CD8-positive, alpha-beta memory T cell (primary cell): ENCODE measurements around the gene DDAH1. TPM values are rescaled to one million over a fixed set of nuclear protein-coding genes. Genes with fewer than 3 reads are reported as not detected.

Experiments used
- CTCF ChIA-PET: fragments of 350-600 bp; sonication (Branson Sonifier 250); formaldehyde crosslinking; loops from one replicate; lab custom pipeline; 2021; ENCODE audit warnings: antibody characterized with exemption; lab: Charles Lee
- POLR2A ChIA-PET: fragments of 350-600 bp; sonication (Branson Sonifier 250); formaldehyde crosslinking; loops from one replicate; lab custom pipeline; 2021; ENCODE audit warnings: antibody characterized with exemption; lab: Charles Lee
- DNase-seq, 5 donors: peaks; one replicate each; pipeline versions ENCODE4 v3.0.0 to v3.0.0-alpha.2; 2020 to 2022; ENCODE audit warnings: mixed read lengths in 1 of 5
- H3K27ac ChIP-seq: one replicate; pipeline ENCODE4 v1.7.0; 2013; ENCODE audit warnings: low read depth, mild to moderate bottlenecking, low read length, moderate library complexity
- H3K27me3 ChIP-seq: 2 replicates; pipeline ENCODE4 v1.7.0; 2013; ENCODE audit warnings: low read length, mild to moderate bottlenecking; ENCODE audit not compliant: insufficient read depth, poor library complexity, severe bottlenecking
- H3K36me3 ChIP-seq: 2 replicates; pipeline ENCODE4 v1.7.0; 2013; ENCODE audit warnings: mild to moderate bottlenecking, low read length, moderate library complexity; ENCODE audit not compliant: insufficient read depth
- H3K4me1 ChIP-seq: 2 replicates; pipeline ENCODE4 v1.7.0; 2013; ENCODE audit warnings: mild to moderate bottlenecking, low read length, moderate library complexity; ENCODE audit not compliant: insufficient read depth
- H3K4me3 ChIP-seq: 2 replicates; pipeline ENCODE4 v1.7.0; 2013; ENCODE audit warnings: mild to moderate bottlenecking, low read length
- H3K9me3 ChIP-seq: 2 replicates; pipeline ENCODE4 v1.7.0; 2013; ENCODE audit warnings: mild to moderate bottlenecking, low read length
- H3K27ac Mint-ChIP-seq, 8 donors: one replicate each; pipeline ENCODE4 v1.8.0; 2020 to 2021; ENCODE audit warnings: mixed read lengths in 8 of 8, mild to moderate bottlenecking in 6 of 8, inconsistent platforms in 3 of 8, moderate library complexity in 3 of 8
- H3K27me3 Mint-ChIP-seq, 2 donors: one replicate each; pipeline ENCODE4 v1.8.0; 2020 to 2021; ENCODE audit warnings: mixed read lengths in 2 of 2, mild to moderate bottlenecking in 1 of 2, moderate library complexity in 1 of 2
- H3K36me3 Mint-ChIP-seq, 3 donors: one replicate each; pipeline ENCODE4 v1.8.0; 2020 to 2021; ENCODE audit warnings: mixed read lengths in 3 of 3, inconsistent platforms in 1 of 3, mild to moderate bottlenecking in 1 of 3
- H3K4me1 Mint-ChIP-seq, 3 donors: one replicate each; pipeline ENCODE4 v1.8.0; 2020 to 2021; ENCODE audit warnings: mixed read lengths in 3 of 3, inconsistent platforms in 1 of 3, mild to moderate bottlenecking in 1 of 3
- H3K4me3 Mint-ChIP-seq, 7 donors: one replicate each; pipeline ENCODE4 v1.8.0; 2020 to 2021; ENCODE audit warnings: mixed read lengths in 7 of 7, mild to moderate bottlenecking in 6 of 7, moderate library complexity in 4 of 7, inconsistent platforms in 2 of 7
- H3K9me3 Mint-ChIP-seq, 5 donors: one replicate each; pipeline ENCODE4 v1.8.0; 2020 to 2022; ENCODE audit warnings: mixed read lengths in 5 of 5, mild to moderate bottlenecking in 3 of 5, moderate library complexity in 2 of 5, inconsistent platforms in 1 of 5
- polyA plus RNA-seq: library from polyadenylated mRNA; unstranded; fragments of 300-500 nt; fragmentation: Illumina TruSeq; gene quantifications from one replicate; pipeline ENCODE4 v1.2.3, GENCODE V29; 2021
- total RNA-seq, 2 experiments: library from RNA; stranded (reverse); gene quantifications; one replicate each; pipeline ENCODE4 v1.2.3, GENCODE V29; 2021

The DDAH1 gene
- total and polyA plus RNA-seq, 3 experiments from 2014 or later, result not detected

DNA sequence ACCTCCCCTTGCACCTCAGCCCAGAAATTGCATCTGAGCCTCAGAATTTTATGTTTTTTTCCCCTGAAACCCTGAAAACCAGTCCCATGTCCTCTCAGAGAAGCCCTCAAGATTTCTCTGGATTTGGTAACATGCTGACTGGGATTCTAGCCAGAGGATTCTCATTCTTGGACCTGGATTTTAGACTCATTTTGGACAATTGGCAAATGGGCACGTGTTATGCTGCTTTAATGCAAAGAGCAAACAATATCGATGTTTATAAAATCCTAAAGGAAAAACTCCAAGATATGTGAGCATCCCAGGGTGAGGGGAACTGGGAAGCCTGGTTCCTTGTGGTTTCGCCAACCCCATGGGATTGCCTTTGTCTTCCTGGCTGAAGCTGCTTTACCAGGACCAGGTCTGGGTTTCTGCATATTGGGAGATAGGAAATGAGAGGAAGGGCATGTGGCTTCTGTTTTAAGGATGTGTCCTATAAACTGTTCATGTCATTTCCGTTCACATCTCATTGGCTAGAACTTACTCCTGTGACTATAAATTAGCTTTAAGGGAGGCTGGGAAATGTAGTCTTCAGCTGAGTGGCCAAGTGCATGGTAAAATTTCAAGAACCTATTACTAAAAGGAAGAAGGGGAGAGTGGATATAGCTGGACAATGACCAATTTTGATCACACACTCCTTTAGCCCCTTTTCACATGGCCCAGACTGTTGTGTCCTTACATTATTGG, 161.4 kb downstream of the DDAH1 start:
- H3K4me1 ChIP-seq, result peaks cover 7% of the 10 kb centered on the region
- ChIA-PET CTCF (no interaction called here), POLR2A (no interaction called here)
- no peak overlapping the region for H3K4me3 ChIP-seq
- H3K27ac ChIP-seq, result no peak overlapping the region
- Mint-ChIP-seq H3K27ac (no peak overlapping the region), H3K4me1 (peaks cover 13 to 15% (median 15%) of the 10 kb centered on the region in 3 donors), H3K9me3 (no peaks in the 10 kb centered on the region), H3K27me3 (peaks cover 2 to 19% of the 10 kb centered on the region in 2 donors), H3K36me3 (peaks cover 0 to 1% (median 0%) of the 10 kb centered on the region in 3 donors), H3K4me3 (no peak overlapping the region)
- DNase-seq, result no peak
- no peaks in the 10 kb centered on the region for H3K9me3 ChIP-seq
- no peaks in the 10 kb centered on the region for H3K36me3 ChIP-seq
- H3K27me3 ChIP-seq, result peaks cover 6% of the 10 kb centered on the region

DNA sequence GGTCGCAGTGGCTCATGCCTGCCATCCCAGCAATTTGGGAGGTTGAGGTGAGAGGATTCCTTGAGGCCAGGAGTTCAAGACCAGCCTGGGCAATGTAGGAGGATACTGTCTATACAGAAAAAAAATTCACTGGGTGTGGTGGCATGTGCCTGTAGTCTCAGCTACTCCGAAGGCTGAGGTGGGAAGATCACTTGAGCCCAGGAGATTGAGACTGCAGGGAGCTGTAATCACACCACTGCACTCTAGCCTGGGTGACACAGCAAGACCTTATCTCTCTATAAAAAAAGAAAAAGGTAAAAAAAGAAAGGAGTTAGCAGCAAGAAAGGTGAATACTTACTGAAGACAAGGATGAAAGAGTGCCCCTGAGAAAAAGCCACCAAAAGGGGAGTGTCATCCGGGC, 164.8 kb downstream of the DDAH1 start:
- H3K4me1 ChIP-seq, result peaks cover 19% of the 10 kb centered on the region
- Mint-ChIP-seq H3K4me3 (no peak overlapping the region), H3K9me3 (no peaks in the 10 kb centered on the region), H3K4me1 (peaks cover 27 to 29% (median 28%) of the 10 kb centered on the region in 3 donors), H3K27ac (no peak overlapping the region), H3K27me3 (peaks cover 6 to 19% of the 10 kb centered on the region in 2 donors), H3K36me3 (peaks cover 0 to 1% (median 0%) of the 10 kb centered on the region in 3 donors)
- ChIA-PET CTCF (no interaction called here), POLR2A (no interaction called here)
- DNase-seq, result no peak
- H3K36me3 ChIP-seq, result no peaks in the 10 kb centered on the region
- peaks cover 6% of the 10 kb centered on the region for H3K27me3 ChIP-seq
- H3K9me3 ChIP-seq, result no peaks in the 10 kb centered on the region
- no peak overlapping the region for H3K4me3 ChIP-seq
- no peak overlapping the region for H3K27ac ChIP-seq

DNA sequence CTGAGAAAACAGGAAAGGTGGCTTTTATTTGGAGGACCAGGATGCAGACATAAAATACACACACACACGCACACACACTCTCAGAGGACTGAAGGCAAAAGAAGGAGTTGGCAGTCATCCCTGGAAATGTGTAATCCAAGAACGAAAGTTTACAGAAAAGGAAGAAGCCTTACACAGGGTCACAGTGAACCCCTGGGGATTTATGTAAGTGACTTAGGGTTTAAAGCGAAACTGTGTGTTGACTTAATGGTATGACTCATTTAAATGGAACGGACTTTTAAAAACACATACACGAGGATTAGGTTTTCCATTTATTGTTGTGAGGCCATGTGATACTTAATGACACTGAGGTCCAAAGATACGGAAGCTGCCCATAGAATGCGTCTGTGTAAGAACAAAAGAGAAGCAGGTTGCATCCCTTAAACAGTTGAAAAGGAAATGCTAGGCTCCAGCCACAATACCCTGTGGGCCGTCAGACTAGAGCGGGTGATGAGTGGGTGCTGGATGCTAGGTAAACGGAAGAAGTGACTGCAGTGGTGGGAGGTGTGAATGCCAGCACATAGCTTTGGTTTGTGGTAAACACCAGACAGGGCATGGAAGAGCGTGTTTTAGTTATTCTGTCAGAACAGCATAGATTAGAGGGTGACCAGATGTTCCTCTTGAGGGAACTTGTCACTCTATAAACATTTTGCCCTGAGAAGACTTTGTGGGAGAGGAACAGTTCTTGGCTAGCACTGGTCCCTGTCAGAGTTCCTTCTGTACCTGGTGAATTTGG, 166.9 kb downstream of the DDAH1 start:
- no peaks in the 10 kb centered on the region for H3K9me3 Mint-ChIP-seq
- Histone ChIP-seq H3K9me3 (no peaks in the 10 kb centered on the region), H3K27ac (no peak overlapping the region)

DNA sequence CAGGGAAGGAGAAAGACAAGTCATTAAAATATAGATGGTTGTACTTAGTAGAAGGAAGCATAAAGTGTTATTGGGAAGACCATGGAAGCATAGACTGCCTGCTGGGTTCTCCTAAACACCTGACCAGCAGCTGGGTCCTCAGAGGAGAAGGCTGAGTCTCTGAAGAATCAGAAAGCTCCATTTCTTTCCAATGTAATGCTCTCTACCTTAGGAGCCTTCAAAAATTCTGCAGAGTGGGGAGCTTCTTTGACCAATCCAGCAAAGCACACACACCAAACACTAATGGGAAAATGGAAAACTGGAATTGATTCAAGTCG, 167.5 kb downstream of the DDAH1 start:
- H3K27ac ChIP-seq, result no peak overlapping the region
- peaks cover 4 to 16% of the 10 kb centered on the region in 2 donors for H3K27me3 Mint-ChIP-seq
- POLR2A ChIA-PET, result interaction anchor here (1.7 kb wide), 1 partner anchor 21 kb away, joined by 13 read pairs; the partner anchor contains the start of gene BCL10

More for the DNA sequence above, 166.9 kb downstream of the DDAH1 start:
- DNase-seq, result peak; percentile 10 to 83 (median 57)
- Mint-ChIP-seq H3K4me3 (peak overlapping the region; percentile 13 to 80 (median 70)), H3K27me3 (peaks cover 6 to 16% of the 10 kb centered on the region in 2 donors), H3K27ac (peak overlapping the region in 7 of 8 donors; percentile 30 to 88 (median 77)), H3K4me1 (peaks cover 27 to 29% (median 28%) of the 10 kb centered on the region in 3 donors), H3K36me3 (peaks cover 0 to 1% (median 0%) of the 10 kb centered on the region in 3 donors)
- no peaks in the 10 kb centered on the region for H3K36me3 ChIP-seq
- CTCF ChIA-PET, result interaction anchor here (1.0 to 1.9 kb wide), 5 partner anchors 10 to 353 kb away, joined by 3 to 8 read pairs (median 4); partner anchors contain the start of gene C1orf52
- no peak overlapping the region for H3K4me3 ChIP-seq
- H3K4me1 ChIP-seq, result peaks cover 19% of the 10 kb centered on the region
- H3K27me3 ChIP-seq, result peaks cover 6% of the 10 kb centered on the region
- POLR2A ChIA-PET, result interaction anchor here (1.7 kb wide), 1 partner anchor 22 kb away, joined by 13 read pairs; the partner anchor contains the start of gene BCL10

DNA sequence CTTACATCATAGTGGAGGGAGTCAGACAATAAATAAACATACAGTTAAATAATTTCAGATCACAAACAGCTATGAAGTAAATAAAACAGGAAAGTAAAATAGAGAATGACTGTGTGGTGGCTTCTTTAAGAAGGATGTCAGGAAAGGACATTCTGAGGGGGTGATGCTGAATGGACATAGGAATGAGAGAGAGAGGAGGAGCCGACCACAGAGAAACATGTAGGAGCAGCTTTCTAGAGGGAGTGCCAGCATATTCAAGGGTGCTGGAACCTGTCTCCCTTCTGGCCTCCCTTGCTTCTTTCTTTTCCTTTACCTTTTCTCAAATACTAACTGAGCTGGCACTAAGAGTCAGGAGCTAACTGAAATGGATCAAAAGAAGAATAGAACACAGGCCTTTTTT, 168.0 kb downstream of the DDAH1 start:
- CTCF ChIA-PET, result interaction anchor here (1.0 to 1.9 kb wide), 6 partner anchors 11 to 352 kb away, joined by 3 to 8 read pairs (median 4); partner anchors contain the start of gene C1orf52
- Mint-ChIP-seq H3K27me3 (peaks cover 4 to 14% of the 10 kb centered on the region in 2 donors), H3K36me3 (no peaks in the 10 kb centered on the region), H3K27ac (peak overlapping the region in 5 of 8 donors; percentile 0 to 85 (median 77)), H3K9me3 (no peaks in the 10 kb centered on the region), H3K4me3 (peak overlapping the region in 5 of 7 donors; percentile 1 to 80 (median 7)), H3K4me1 (peaks cover 27 to 29% (median 28%) of the 10 kb centered on the region in 3 donors)
- Histone ChIP-seq H3K27ac (no peak overlapping the region), H3K36me3 (no peaks in the 10 kb centered on the region), H3K4me1 (peaks cover 19% of the 10 kb centered on the region), H3K27me3 (peaks cover 6% of the 10 kb centered on the region), H3K4me3 (no peak overlapping the region), H3K9me3 (no peaks in the 10 kb centered on the region)
- POLR2A ChIA-PET, result interaction anchor here (1.7 kb wide), 1 partner anchor 21 kb away, joined by 13 read pairs; the partner anchor contains the start of gene BCL10
- no peak for DNase-seq

More for the DNA sequence above, 167.5 kb downstream of the DDAH1 start:
- peak overlapping the region; percentile 27 to 88 (median 72) for H3K27ac Mint-ChIP-seq
- Histone ChIP-seq H3K27me3 (peaks cover 6% of the 10 kb centered on the region), H3K9me3 (no peaks in the 10 kb centered on the region), H3K36me3 (no peaks in the 10 kb centered on the region), H3K4me1 (peaks cover 19% of the 10 kb centered on the region), H3K4me3 (no peak overlapping the region)
- no peak for DNase-seq
- peak overlapping the region in 6 of 7 donors; percentile 7 to 80 (median 72) for H3K4me3 Mint-ChIP-seq
- H3K9me3 Mint-ChIP-seq, result no peaks in the 10 kb centered on the region
- peaks cover 27 to 29% (median 28%) of the 10 kb centered on the region in 3 donors for H3K4me1 Mint-ChIP-seq
- CTCF ChIA-PET, result interaction anchor here (1.0 to 1.9 kb wide), 6 partner anchors 10 to 353 kb away, joined by 3 to 8 read pairs (median 4); partner anchors contain the start of gene C1orf52
- H3K36me3 Mint-ChIP-seq, result no peaks in the 10 kb centered on the region

DNA sequence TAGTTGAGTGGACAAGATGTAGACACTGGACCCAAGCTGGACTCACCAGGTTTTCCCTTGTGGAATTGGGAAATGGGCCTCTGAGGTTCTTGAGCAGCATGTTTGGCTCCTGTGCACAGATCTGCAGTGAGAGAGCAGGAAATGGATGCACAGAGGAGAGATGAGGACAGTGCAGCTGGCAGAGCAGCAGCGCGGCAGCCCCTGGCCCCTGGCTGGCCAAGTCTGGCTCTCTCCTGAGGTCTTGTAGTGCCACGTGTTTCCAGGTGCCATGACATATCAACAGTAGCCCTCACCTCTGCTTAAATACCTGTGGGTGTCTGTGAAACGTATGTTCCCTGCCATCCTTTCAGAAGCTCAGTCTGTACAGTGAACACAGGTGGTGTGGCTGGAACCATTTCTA, 169.3 kb downstream of the DDAH1 start:
- Mint-ChIP-seq H3K27me3 (peaks cover 6 to 9% of the 10 kb centered on the region in 2 donors), H3K27ac (no peak overlapping the region), H3K36me3 (no peaks in the 10 kb centered on the region), H3K4me1 (peaks cover 27 to 29% (median 28%) of the 10 kb centered on the region in 3 donors), H3K4me3 (no peak overlapping the region), H3K9me3 (no peaks in the 10 kb centered on the region)
- H3K36me3 ChIP-seq, result no peaks in the 10 kb centered on the region
- no peak for DNase-seq
- H3K9me3 ChIP-seq, result no peaks in the 10 kb centered on the region
- ChIA-PET POLR2A (no interaction called here), CTCF (interaction anchor here (1.1 to 1.6 kb wide), 2 partner anchors 16 to 36 kb away, joined by 4 read pairs; partner anchors contain the start of gene C1orf52)
- H3K4me1 ChIP-seq, result peaks cover 19% of the 10 kb centered on the region
- no peak overlapping the region for H3K27ac ChIP-seq
- no peak overlapping the region for H3K4me3 ChIP-seq
- peaks cover 6% of the 10 kb centered on the region for H3K27me3 ChIP-seq

DNA sequence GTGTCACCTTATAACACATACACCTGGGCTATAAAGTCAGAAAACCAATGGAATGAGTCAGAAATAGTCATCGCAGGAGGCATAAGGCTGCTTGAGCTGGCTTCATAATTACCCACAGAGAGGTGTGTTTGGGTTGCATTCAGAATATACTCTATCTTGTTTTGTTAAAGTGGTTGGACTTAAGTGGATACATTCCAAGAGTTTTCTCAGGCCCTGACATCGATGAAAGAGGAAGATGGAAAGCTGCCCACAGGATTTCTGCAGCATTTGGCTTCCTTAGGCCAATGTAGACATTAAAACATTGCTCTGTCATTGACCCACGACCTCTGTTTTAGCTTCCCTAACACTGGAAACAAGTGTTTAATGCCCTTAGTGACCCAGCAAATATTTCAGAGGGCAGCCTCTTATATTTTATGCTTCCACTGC, 169.9 kb downstream of the DDAH1 start:
- H3K36me3 Mint-ChIP-seq, result no peaks in the 10 kb centered on the region
- ChIA-PET CTCF (interaction anchor here (2.0 kb wide), 1 partner anchor 10 kb away, joined by 5 read pairs; no protein-coding TSS in a partner anchor), POLR2A (no interaction called here)
- peaks cover under 1% of the 10 kb centered on the region for H3K27me3 ChIP-seq
- peaks cover 19% of the 10 kb centered on the region for H3K4me1 ChIP-seq
- H3K27ac ChIP-seq, result no peak overlapping the region
- no peak overlapping the region for H3K4me3 ChIP-seq
- no peak overlapping the region for H3K27ac Mint-ChIP-seq
- no peak overlapping the region for H3K4me3 Mint-ChIP-seq
- no peaks in the 10 kb centered on the region for H3K9me3 Mint-ChIP-seq
- H3K27me3 Mint-ChIP-seq, result peaks cover 6 to 9% of the 10 kb centered on the region in 2 donors
- no peak for DNase-seq
- H3K9me3 ChIP-seq, result no peaks in the 10 kb centered on the region
- H3K36me3 ChIP-seq, result no peaks in the 10 kb centered on the region
- H3K4me1 Mint-ChIP-seq, result peaks cover 27 to 29% (median 28%) of the 10 kb centered on the region in 3 donors
